HG02938 (cell line): ENCODE data around the gene CACUL1.
"Not testable (repeated sequence)": the region's sequence is repeated elsewhere in the genome, so short reads cannot be mapped to it uniquely, and the experiment has no call there.

Experiments used
- ATAC-seq: cut with Tn5 transposase; IDR thresholded peaks from one replicate; pipeline ENCODE4 v1.9.1; 2021; ENCODE audit warnings: mild to moderate bottlenecking, moderate library complexity; ENCODE audit not compliant: unreplicated experiment

Gene CACUL1

GRCh38 chr10:118692872-118693271 is 61.9 kb downstream of the CACUL1 start:
- ATAC-seq, result no peak

- ATAC-seq, result no peak
Observed at GRCh38 chr10:118689070-118689858, 65.5 kb downstream of the CACUL1 start.

- no peak for ATAC-seq
Observed at GRCh38 chr10:118687472-118687871, 67.3 kb downstream of the CACUL1 start.

DNA sequence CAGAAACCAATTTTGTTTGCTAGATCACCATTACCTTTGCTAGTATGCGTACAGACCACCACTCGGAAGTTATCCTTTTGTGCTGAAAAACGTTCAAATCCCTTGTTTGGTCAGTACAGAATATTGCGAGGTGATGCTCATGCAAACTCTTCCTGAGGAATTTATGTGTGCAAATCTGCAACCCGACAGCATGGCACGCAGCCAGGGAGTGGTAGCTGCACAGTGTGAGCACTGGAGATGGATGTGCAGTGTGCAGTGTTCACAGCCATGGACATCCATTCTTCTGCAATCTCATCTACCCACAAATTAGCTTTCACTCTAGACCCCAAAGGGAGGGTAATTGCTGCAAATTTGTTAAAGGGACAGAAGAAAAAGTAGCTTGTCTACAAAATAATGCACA is 72.2 kb downstream of the CACUL1 start:
- ATAC-seq, result no peak

- ATAC-seq, result no peak
Observed at GRCh38 chr10:118680197-118680596, 74.6 kb downstream of the CACUL1 start.

DNA sequence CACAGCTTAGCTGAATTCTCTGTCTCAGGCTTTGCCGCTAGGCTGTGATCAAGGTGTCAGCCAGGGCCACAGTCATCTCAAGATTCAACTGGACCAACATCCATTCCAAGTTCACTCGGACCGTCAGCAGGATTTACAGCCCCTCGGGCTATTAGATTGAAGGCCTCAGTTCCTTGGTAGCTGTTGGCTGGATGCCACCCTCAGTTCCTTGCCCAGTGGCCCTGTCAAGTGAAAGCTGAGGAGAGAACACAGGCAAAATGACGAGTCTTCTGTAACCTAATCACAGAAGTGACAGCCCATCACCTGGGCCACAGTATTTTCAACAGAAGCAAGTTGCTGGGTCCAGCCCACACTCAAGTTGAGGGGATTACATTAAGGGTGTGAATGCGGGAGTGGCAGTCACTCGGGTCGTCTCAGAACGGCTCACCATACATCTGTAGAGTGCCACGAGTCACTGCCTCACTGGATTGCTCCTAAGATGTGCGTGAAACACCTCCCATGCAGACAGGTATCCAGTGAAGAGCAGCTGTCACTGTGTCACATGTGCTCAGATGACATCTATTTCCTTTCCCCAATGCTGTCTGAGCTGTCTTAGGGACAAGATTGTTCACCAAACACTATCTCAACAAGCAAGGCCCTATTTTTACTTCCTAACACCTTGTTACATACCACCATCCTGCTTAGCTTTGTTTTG is 80.4 kb downstream of the CACUL1 start:
- ATAC-seq, result no peak

- no peak for ATAC-seq
Observed at GRCh38 chr10:118672766-118673715, 81.7 kb downstream of the CACUL1 start.

DNA sequence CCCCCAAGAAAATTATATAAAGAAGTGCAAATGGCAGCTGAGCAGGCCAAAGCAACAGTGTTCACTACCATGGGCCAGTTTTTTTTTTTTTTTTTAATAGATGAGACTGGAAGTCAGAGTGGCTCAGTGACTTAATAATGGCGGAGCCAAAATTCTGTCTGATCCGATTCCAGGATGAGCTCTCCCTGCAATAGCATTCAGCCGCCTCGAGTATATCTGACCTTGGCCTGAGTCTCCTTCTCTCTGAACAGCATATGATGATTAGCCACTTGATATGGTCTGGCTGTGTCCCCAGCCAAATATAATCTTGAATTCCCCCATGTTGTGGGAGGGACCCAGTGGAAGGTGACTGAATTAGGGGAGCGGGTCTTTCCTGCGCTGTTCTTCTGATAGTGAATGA is 82.6 kb downstream of the CACUL1 start:
- no peak for ATAC-seq

DNA sequence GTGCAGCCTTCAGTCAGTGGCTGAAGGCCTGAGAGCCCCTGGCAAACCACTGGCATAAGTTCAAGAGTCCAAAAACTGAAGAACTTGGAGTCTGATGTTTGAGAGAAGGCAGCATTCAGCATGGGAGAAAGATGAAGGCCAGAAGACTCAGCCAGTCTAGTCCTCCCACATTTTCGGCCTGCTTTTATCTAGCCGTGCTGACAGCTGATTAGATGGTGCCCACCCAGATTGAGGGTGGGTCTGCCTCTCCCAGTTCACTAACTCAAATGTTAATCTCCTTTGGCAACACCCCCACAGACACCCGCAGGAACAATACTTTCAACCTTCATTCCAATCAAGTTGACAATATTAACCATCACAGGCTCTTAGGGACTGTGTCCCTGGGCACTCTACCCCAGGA is 83.5 kb downstream of the CACUL1 start:
- ATAC-seq, result not testable (repeated sequence)

GRCh38 chr10:118670472-118671124 is 84.2 kb downstream of the CACUL1 start:
- ATAC-seq, result no peak

DNA sequence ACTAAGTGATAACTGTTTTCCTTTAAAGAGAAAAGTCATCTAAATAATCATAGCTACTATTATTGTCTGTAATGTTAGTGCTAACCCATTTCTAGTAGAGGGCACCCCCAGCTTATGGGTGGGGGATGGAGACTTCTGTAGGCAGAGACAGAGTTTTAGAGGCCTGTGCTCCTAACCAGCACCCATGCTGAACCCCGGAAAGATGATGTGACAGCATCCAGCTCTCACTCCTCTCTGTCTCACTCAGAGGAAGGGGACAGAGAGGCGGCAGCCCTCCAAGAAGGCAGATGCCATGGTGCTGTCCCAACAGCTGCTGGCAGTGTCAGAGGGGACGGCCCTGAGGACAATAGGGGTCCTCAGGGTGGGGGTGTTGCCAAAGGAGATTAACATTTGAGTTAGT is 84.9 kb downstream of the CACUL1 start:
- no peak for ATAC-seq

DNA sequence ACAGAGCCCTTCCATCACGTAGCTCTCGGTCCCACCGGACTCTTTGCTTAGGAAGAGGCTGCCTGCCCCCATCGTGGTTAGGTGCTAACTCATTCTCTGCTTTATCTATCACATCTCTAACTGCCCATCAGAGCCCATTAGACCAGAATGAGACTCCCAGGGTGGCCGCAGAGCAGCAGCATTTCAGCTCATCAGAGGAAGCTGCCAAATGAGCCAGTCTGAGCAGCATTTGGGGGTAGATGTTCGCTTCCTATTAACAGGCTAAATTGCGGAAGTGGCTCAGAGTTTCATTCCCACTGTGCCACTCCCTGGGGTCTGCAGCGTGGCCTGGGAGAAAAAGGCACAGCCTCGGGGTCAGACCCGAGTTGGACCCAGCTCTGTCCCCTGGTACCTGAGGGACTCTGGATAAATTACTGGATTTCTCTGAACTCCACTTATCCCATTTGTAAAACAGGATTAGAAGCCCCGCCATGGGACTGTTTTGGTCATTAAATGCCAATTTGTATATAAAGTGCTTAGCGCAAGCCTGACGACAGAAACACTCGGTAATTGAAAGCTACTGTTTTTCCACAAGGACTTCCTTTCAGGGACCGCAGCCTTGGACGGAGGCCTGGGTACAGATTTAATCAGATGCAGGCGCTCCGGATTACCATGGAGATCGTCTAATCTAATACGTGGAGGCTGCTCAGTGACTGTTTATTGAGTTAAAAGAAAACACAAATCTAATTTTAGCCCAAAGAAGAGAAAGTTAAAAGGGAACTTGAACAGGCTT is 85.6 kb downstream of the CACUL1 start:
- ATAC-seq, result no peak

GRCh38 chr10:118668228-118668952 is 86.4 kb downstream of the CACUL1 start:
- ATAC-seq, result no peak

- ATAC-seq, result no peak
Observed at GRCh38 chr10:118667732-118668131, 87.0 kb downstream of the CACUL1 start.

DNA sequence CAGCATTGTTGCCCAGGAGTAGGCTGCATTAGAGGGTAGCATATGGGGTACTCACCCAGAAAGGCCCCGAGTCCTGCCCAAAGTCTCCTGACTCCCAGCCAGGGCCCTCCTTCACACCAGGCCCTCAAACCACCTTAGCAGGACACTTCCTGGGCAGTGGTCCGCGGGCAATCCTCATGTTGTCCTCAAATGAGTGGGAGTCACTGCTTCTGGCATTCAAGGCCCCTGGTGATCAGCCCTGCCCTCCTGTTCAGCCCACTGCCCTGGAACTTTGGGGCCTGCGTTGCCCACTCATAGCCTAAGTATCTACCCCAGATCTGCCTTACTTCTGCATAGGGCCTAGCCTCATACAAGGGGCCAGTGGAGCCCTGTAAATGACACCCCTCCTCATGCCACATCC is 88.4 kb downstream of the CACUL1 start:
- ATAC-seq, result no peak

DNA sequence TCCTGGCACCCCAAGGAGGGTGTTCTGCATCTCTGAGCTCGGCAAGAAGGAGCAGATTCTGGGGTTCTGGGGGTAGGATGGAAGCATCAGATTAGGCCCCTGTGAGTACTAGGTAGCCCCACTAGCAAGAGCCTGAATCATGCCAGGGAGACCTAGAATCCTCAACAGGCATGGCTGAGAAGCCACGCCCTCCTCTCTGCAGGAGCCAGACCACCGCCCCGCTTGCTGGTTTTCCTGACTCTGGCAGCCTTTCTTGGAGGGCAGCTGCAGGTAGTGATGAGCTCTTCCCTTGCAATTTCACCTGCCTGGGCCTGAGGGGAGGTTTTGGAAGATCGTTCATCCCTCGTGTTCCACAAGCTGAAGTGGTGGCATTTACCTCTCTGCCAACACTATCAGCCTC is 90.4 kb downstream of the CACUL1 start:
- no peak for ATAC-seq

DNA sequence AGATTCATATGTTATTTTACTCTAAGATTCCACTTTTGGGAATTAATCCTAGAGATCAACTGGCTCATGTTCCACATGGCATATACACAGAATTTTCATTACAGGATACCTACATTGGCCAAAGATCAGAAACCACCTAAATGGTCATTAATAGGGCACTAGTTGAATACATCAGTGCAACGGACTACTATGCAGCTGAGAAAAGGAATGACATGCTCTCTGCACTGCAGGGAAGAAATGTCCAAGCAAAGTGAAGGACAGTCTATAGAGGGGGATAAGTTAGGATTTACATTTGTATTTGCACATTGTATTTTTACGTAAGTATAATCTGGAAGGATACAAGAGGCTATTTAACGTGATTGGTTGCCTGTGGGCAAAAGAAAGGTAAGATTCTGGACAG is 91.6 kb downstream of the CACUL1 start:
- no peak for ATAC-seq

DNA sequence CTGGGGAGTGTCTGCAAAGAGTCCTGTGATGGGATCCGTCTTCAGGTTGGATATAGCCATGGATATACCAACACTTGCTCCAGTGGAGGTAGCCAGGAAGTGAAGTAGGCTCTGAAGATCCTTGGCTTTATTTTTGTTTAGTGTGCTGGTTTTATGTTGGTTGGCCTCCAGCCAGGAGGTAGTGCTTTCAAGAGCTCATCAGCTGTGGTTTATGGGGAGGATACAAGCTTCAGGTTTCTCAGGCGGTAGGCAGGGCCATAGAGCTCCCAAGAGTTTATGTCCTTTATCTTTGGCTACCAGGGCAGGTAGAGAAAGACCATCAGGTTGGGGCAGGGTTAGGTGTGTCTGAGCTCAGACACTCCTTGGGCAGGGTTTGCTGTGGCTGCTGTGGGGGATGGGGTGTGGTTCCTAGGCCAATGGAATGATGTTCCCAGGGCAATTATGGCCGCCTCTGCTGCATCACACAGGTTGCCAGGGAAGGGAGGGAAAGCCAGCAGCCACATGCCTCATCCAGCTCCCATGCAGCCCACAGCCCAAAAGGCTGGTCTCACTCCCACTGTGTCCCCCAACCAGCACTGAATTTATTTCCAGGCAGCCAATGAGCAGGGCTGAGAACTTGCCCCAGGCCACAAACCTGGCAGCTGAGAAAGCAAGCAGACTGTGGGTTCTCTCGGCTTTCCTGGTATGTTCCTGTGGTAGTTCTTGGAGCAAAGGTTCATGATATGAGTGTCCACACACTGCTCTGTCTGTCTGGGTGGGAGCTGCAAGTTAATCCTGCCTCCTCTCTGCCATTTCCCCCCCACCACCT is 92.3 kb downstream of the CACUL1 start:
- no peak for ATAC-seq

- ATAC-seq, result no peak
Observed at GRCh38 chr10:118658762-118659161, 96.0 kb downstream of the CACUL1 start.
